Smooth muscle cell (in vitro differentiated cells): ENCODE measurements around the gene JOSD1. TPM values are rescaled to one million over a fixed set of nuclear protein-coding genes. Genes with fewer than 3 reads are reported as not detected.

Experiments used
- DNase-seq: peaks from one replicate; lab custom pipeline; 2025; ENCODE audit not compliant: unreplicated experiment; lab: John Stamatoyannopoulos, UW
- H2AFZ ChIP-seq: fragments of 200-600 bp; sonication (generic); 2 replicates; pipeline ENCODE4 v1.6.0; 2016; ENCODE audit warnings: antibody characterized with exemption, low read depth, mild to moderate bottlenecking
- H3F3A ChIP-seq: fragments of 200-600 bp; sonication (generic); 2 replicates; pipeline ENCODE4 v1.6.0; 2017; ENCODE audit warnings: antibody characterized with exemption, low read depth
- H3K27ac ChIP-seq: fragments of 200-600 bp; sonication (generic); 2 replicates; pipeline ENCODE4 v1.5.1; 2016; ENCODE audit warnings: low read depth, mild to moderate bottlenecking
- H3K27me3 ChIP-seq: fragments of 200-600 bp; sonication (generic); 2 replicates; pipeline ENCODE4 v1.6.1; 2016; ENCODE audit warnings: low read depth, mild to moderate bottlenecking
- H3K36me3 ChIP-seq: fragments of 200-600 bp; sonication (generic); 2 replicates; pipeline ENCODE4 v1.5.1; 2016; ENCODE audit warnings: low read depth
- H3K4me1 ChIP-seq: fragments of 200-600 bp; sonication (generic); 2 replicates; pipeline ENCODE4 v1.5.1; 2016; ENCODE audit warnings: low read depth
- H3K4me2 ChIP-seq: fragments of 200-600 bp; sonication (generic); 2 replicates; pipeline ENCODE4 v1.6.0; 2016; ENCODE audit warnings: mild to moderate bottlenecking
- H3K4me3 ChIP-seq: fragments of 200-600 bp; sonication (generic); 2 replicates; pipeline ENCODE4 v1.5.1; 2016; ENCODE audit warnings: mild to moderate bottlenecking
- H3K79me2 ChIP-seq: fragments of 200-600 bp; sonication (generic); 2 replicates; pipeline ENCODE4 v1.6.0; 2016; ENCODE audit warnings: low read depth, mild to moderate bottlenecking
- H3K9ac ChIP-seq: fragments of 200-600 bp; sonication (generic); 2 replicates; pipeline ENCODE4 v1.6.0; 2016; ENCODE audit warnings: low read depth
- H3K9me3 ChIP-seq: fragments of 200-600 bp; sonication (generic); replicated peaks from 2 replicates; pipeline ENCODE4 v1.5.1; 2016; ENCODE audit warnings: low read depth
- H4K20me1 ChIP-seq: fragments of 200-600 bp; sonication (generic); 2 replicates; pipeline ENCODE4 v1.6.0; 2016; ENCODE audit warnings: low read depth
- CTCF ChIP-seq: fragments of 200-600 bp; sonication (generic); IDR thresholded peaks from 2 replicates; pipeline ENCODE4 v1.5.1; 2017; ENCODE audit warnings: borderline replicate concordance, mild to moderate bottlenecking, antibody characterized with exemption; ENCODE audit not compliant: insufficient read depth, poor library complexity, severe bottlenecking
- WGBS: methylation state at CpG from one replicate; pipeline ENCODE4 v1.1.7; 2016; ENCODE audit warnings: low lambda C conversion rate; 5-methylcytosine and 5-hydroxymethylcytosine counted together
- polyA plus RNA-seq: library from polyadenylated mRNA; unstranded; fragments of >200 nt; fragmentation: Nextera tagmentation; extraction: Ambion mirVana; gene quantifications from 2 replicates; pipeline ENCODE4 v1.2.1, GENCODE V29; 2016
- total RNA-seq: library from RNA; depleted of rRNA; stranded (reverse); fragments of >200 nt; gene quantifications from 2 replicates; pipeline ENCODE4 v1.2.3, GENCODE V29; 2014

The JOSD1 gene
- total and polyA plus RNA-seq, 2 experiments from 2014 or later: 6.2 to 38.9 TPM

DNA sequence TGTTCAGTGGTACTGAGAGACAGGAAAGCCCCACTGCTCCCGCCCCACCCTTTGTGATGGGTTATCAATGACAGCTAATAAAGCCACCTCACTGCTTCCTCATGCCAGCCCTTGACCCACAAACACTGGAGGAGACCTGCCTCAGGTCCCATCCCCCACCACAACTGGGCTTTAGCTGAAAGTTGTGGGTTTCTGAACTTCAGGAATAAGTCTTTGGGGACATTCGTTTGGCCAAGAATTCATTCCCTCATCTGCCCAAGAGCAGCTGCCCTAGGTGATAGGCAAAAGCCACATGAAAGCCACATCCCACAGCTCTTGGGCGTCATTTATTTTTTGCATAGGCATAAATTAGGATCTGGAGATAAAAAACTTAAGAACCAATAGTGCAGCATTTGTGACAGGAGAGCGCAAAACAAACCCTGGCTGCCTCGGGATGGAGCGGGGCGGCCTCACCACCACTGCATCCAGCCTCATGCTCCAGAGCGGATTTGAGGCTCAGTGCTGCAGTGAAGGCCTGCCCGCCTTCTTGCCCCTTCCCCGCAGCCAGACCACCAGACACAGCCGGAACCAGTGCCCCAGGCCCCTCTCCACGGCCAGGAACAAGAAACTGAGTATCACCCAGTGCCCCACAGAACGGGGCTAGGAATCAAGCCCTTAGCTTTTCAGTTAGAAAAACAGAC is 33.8 kb upstream of the JOSD1 start:
- Histone ChIP-seq H3K4me3 (no peak overlapping the region), H3K36me3 (peaks cover 5% of the 10 kb centered on the region), H3K27me3 (no peaks in the 10 kb centered on the region), H3F3A (no peaks in the 10 kb centered on the region), H3K4me2 (no peak overlapping the region), H2AFZ (no peak overlapping the region), H4K20me1 (peaks cover 7% of the 10 kb centered on the region), H3K9ac (no peak overlapping the region), H3K4me1 (no peaks in the 10 kb centered on the region), H3K79me2 (no peaks in the 10 kb centered on the region), H3K27ac (no peak overlapping the region), H3K9me3 (no peaks in the 10 kb centered on the region)
- no peak for TF ChIP-seq CTCF
- 95% methylated on average over 13 of the region's 13 CpGs for WGBS
- no peak for DNase-seq

GRCh38 chr22:38733724-38734381 is 33.1 kb upstream of the JOSD1 start:
- Histone ChIP-seq H3K9ac (no peak overlapping the region), H3K27ac (no peak overlapping the region), H3K4me3 (no peak overlapping the region), H3K4me2 (no peak overlapping the region), H4K20me1 (peaks cover 7% of the 10 kb centered on the region), H3K36me3 (peaks cover 5% of the 10 kb centered on the region), H3F3A (no peaks in the 10 kb centered on the region), H3K9me3 (no peaks in the 10 kb centered on the region), H3K27me3 (no peaks in the 10 kb centered on the region), H2AFZ (no peak overlapping the region), H3K4me1 (no peaks in the 10 kb centered on the region), H3K79me2 (no peaks in the 10 kb centered on the region)
- TF ChIP-seq CTCF: no peak
- DNase-seq: no peak
- WGBS: 95% methylated on average over 8 of the region's 8 CpGs

DNA sequence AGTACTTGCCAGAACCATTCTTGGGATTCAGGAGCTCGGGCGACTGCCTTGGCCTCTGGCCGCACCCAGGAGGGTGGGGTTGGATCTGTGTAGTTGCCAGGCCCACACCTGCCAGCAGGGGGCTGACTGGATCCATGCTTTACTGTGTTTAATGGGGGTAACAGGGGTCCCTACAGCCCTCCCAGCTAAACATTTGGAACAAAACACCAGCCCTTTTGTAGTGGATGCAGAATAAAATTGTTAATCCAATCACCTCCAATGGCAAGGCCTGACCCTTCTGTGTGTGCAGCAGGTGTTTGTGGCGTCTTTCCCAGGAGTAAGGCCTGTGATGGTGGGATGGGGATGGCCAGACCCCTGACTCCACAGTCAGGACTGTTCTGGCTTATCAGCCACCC is 32.6 kb upstream of the JOSD1 start:
- H3K36me3 ChIP-seq: peaks cover 5% of the 10 kb centered on the region
- DNase-seq: no peak
- WGBS: 67% methylated on average over 4 of the region's 4 CpGs

More for the DNA sequence above, 32.6 kb upstream of the JOSD1 start:
- Histone ChIP-seq H3K4me1 (no peaks in the 10 kb centered on the region), H3K4me2 (no peak overlapping the region), H3K4me3 (no peak overlapping the region), H4K20me1 (peaks cover 7% of the 10 kb centered on the region), H3K9ac (no peak overlapping the region), H2AFZ (no peak overlapping the region), H3K27ac (no peak overlapping the region), H3K27me3 (no peaks in the 10 kb centered on the region), H3K79me2 (no peaks in the 10 kb centered on the region), H3K9me3 (no peaks in the 10 kb centered on the region), H3F3A (no peaks in the 10 kb centered on the region)
- TF ChIP-seq CTCF: peak; percentile 67
